Retinal pigment epithelial cell (primary cell): ENCODE measurements around the gene EXOSC7.

Experiments
- DNase-seq: peaks from one replicate; pipeline ENCODE4 v3.0.0-alpha.2; 2010; ENCODE audit warnings: low read depth
- H3K4me3 ChIP-seq: 2 replicates; pipeline ENCODE4 v1.5.1; 2011; ENCODE audit warnings: mild to moderate bottlenecking, low read length, control low read depth, moderate library complexity
- CTCF ChIP-seq: conservative IDR thresholded peaks from 2 replicates; pipeline ENCODE4 v1.5.1; 2011; ENCODE audit warnings: low read depth, low read length, control low read depth, inconsistent platforms

Gene EXOSC7

DNA sequence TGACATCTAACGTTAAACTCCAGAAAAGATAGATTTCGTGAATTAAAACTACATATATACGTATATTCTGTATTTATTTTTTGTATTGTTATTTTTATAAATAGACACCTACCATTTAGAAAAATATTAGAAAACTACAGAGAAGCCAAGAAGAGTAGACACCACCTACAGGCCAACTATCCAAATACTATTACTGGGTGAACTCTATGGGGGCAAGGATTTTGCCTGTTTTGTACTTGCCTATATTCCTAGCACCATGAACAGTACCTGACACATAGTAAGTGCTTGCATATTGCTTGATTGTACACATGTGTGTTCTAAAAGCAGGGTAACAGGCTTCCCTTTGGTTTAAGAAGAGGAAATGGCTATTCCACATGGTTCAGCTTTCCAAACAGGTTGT is 25.7 kb downstream of the EXOSC7 start:
- H3K4me3 ChIP-seq = no peak overlapping the region
- no peak for TF ChIP-seq CTCF

DNA sequence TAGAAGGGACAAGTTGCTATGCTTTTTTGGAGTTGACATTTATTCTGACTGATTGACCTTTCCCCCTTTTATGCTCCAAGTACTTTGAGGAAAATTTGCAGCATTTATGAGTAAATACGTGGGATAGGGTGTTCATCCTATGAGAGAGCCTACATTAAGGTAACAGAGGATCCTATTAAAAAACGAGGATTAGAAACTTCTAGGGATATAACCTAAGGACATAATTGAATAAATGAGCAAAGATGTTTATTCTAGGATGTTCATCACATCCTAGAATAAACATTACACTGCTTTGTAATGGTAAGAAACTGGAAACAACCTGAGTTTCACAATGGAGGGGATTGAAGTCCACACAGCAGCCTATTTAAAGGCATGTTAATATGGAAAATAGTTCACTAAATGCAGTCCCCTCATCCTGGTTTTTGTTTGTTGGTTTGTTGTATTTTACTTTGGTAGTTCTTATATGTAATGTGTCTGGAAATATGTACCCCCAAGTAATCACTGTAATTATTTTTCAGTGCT is 26.2 kb downstream of the EXOSC7 start:
- H3K4me3 ChIP-seq = no peak overlapping the region
- no peak for DNase-seq
- no peak for TF ChIP-seq CTCF

More for the DNA sequence above, 25.7 kb downstream of the EXOSC7 start:
- DNase-seq = no peak

DNA sequence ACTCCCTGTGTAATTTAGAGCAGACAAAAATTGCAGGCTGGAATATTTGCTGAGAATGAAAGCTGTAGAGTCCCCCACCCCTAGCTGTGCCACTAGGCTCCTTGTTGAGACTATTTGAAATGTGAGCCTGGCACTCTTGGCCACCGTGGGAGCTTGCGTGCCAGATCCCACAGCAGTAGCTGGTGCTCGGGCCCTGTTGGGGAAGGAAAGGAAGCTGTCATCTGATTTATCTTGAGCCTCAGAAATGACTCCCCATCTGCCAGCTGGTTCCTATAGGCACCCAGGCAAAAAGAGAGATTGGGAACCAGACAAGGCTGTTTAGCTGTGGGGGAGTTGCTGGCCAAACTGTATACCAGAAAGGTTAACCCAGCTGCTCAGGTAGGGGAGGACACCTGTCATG is 26.7 kb downstream of the EXOSC7 start:
- TF ChIP-seq CTCF = no peak
- DNase-seq = no peak
- H3K4me3 ChIP-seq = no peak overlapping the region

DNA sequence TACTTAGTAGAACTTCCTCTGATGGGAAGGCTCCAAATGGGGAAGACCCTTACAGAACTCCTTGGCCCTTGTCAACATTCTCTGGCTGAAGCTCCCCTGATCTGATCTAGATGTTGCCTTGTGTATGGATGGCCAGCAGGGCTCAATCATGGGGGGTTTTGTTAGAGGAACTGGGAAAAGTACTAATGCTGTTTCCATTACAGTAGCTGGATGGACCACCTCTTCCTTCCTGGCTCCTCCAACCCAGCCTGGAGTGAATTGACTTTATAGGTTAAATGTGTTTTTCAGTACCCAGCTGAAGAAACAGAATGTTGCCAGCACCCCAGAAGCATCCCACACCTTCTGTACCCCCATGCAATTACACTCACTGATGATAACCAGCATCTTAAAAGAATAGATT is 27.4 kb downstream of the EXOSC7 start:
- no peak for DNase-seq
- TF ChIP-seq CTCF = no peak
- no peak overlapping the region for H3K4me3 ChIP-seq

DNA sequence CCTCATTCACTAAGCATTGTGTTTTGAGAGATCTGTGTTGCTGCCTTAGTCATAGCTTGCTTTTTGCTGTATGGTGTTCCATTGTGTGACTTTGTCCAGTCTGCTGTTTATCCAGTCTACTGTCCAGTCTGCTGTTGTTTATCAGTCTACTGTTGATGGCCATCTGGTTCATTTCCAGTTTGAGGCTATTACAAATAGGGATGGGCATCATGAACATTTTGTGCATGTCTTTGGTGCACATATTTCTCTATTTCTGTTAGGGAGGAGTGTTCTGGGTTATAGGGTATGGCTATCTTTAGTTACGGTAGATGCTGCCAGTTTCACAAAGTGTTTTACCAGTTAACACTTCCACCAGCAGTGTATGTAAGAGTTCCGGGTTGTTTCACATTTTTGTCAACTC is 27.8 kb downstream of the EXOSC7 start:
- H3K4me3 ChIP-seq = no peak overlapping the region
- TF ChIP-seq CTCF = no peak
- no peak for DNase-seq

DNA sequence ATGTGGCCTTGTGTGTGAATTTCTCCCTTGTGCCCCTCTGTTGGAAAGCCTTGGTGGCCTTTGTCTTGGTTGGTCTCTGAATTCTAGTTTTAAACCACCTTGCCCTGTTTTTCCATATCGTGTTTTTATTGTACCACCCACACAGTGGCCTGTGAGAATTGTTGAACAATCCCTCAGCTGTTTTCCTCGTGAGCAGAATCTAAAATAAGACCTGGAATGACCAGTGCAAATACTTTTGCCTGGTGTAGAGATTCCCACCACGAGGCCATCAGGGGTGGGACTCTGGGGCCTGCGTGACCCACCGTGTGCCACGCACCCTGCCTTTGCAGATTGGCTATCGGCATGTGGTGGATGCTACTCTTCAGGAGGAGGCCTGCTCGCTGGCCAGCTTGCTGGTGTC is 31.0 kb downstream of the EXOSC7 start:
- DNase-seq = no peak
- TF ChIP-seq CTCF = no peak
- H3K4me3 ChIP-seq = no peak overlapping the region

GRCh38 chr3:45008117-45008516 is 32.1 kb downstream of the EXOSC7 start:
- H3K4me3 ChIP-seq = no peak overlapping the region
- DNase-seq = no peak
- no peak for TF ChIP-seq CTCF
